ENCODE data around the gene NOTCH3. TPM values are rescaled to one million over a fixed set of nuclear protein-coding genes. Genes with fewer than 3 reads are reported as not detected.

Gene NOTCH3
- total RNA-seq, 2 donors from 2014 or later, result 164 to 165 TPM

- intact Hi-C loops (cut with DNase I), result loop anchor here in 1 of 2 donors (10.0 kb wide), 1 partner anchor 136 kb away; no protein-coding TSS in a partner anchor
- DNase-seq (ENCODE audit: low spot score), result peak; percentile 80
Measured at GRCh38 chr19:15118789-15119494, 81.9 kb downstream of the NOTCH3 start.

- peak; percentile 68 for DNase-seq (ENCODE audit: low spot score)
- intact Hi-C loops (cut with DNase I), result loop anchor here in 1 of 2 donors (10.0 kb wide), 1 partner anchor 137 kb away; no protein-coding TSS in a partner anchor
Measured at GRCh38 chr19:15118248-15118647, 82.5 kb downstream of the NOTCH3 start.

- peak; percentile 55 for DNase-seq (ENCODE audit: low spot score)
- intact Hi-C loops (cut with DNase I), result loop anchor here in 1 of 2 donors (10.0 kb wide), 1 partner anchor 138 kb away; no protein-coding TSS in a partner anchor
Measured at GRCh38 chr19:15116856-15117255, 83.9 kb downstream of the NOTCH3 start.

GRCh38 chr19:15115762-15116615, 84.8 kb downstream of the NOTCH3 start:
- peak; percentile 71 for DNase-seq (ENCODE audit: low spot score)
- intact Hi-C loops (cut with DNase I), result loop anchor here in 1 of 2 donors (10.0 kb wide), 1 partner anchor 139 kb away; no protein-coding TSS in a partner anchor

DNA sequence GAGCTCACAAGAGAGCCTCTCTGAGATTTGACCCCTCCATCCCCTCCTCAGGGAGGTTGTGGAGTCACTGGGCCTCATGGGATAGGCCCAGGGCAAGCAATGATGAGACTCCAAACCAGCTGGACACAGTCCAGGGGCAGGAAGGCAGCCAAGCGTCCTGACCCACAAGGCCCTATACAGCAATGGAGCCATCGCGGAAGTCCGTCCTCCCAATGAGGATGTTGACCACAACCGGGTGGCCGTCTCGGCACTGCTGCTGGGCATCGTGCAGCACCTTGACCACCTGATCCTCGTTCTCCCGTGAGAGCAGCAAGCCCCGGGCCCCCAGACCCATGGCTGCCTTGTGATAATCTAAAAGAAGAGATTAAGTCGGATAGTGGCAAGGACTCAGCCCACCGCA, 85.7 kb downstream of the NOTCH3 start:
- intact Hi-C loops (cut with DNase I), result loop anchor here in 1 of 2 donors (10.0 kb wide), 1 partner anchor 140 kb away; no protein-coding TSS in a partner anchor
- DNase-seq (ENCODE audit: low spot score), result peak; percentile 92

DNA sequence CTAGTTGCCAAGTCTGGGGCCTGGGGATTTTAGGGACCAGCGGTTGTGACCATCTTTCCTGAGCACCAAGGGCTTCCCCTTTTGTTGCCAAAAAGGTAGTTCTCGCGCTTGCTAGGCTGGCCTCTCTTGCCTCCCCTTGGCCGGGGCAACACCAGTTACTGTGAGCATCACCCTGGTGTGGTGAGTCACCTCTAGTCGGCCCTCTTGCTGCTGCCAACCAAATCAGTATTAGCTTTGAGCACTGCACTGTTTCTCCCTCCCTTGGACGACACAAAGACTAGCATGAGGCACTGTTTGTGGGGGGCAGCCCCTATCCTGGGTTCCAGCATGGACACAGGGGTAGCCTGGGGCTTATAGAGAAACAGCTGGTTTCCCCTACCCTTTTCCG, 86.6 kb downstream of the NOTCH3 start:
- intact Hi-C loops (cut with DNase I), result loop anchor here in 1 of 2 donors (10.0 kb wide), 1 partner anchor 141 kb away; no protein-coding TSS in a partner anchor

GRCh38 chr19:15113245-15114152, 87.3 kb downstream of the NOTCH3 start:
- DNase-seq (ENCODE audit: low spot score), result peak; percentile 81
- intact Hi-C loops (cut with DNase I), result loop anchor here in 1 of 2 donors (10.0 kb wide), 1 partner anchor 141 kb away; no protein-coding TSS in a partner anchor

More for the DNA sequence above, 86.6 kb downstream of the NOTCH3 start:
- peak; percentile 82 for DNase-seq (ENCODE audit: low spot score)

GRCh38 chr19:15112385-15112784, 88.4 kb downstream of the NOTCH3 start:
- intact Hi-C loops (cut with DNase I), result loop anchor here in 1 of 2 donors (10.0 kb wide), 1 partner anchor 142 kb away; no protein-coding TSS in a partner anchor
- peak; percentile 67 for DNase-seq (ENCODE audit: low spot score)

- DNase-seq (ENCODE audit: low spot score), result no peak
- intact Hi-C loops (cut with DNase I), result loop anchor here in 1 of 2 donors (10.0 kb wide), 1 partner anchor 143 kb away; no protein-coding TSS in a partner anchor
Measured at GRCh38 chr19:15111758-15112157, 89.0 kb downstream of the NOTCH3 start.

GRCh38 chr19:15110418-15110815, 90.4 kb downstream of the NOTCH3 start:
- intact Hi-C loops (cut with DNase I), result loop anchor here in 1 of 2 donors (10.0 kb wide), 1 partner anchor 144 kb away; no protein-coding TSS in a partner anchor
- no peak for DNase-seq (ENCODE audit: low spot score)

DNA sequence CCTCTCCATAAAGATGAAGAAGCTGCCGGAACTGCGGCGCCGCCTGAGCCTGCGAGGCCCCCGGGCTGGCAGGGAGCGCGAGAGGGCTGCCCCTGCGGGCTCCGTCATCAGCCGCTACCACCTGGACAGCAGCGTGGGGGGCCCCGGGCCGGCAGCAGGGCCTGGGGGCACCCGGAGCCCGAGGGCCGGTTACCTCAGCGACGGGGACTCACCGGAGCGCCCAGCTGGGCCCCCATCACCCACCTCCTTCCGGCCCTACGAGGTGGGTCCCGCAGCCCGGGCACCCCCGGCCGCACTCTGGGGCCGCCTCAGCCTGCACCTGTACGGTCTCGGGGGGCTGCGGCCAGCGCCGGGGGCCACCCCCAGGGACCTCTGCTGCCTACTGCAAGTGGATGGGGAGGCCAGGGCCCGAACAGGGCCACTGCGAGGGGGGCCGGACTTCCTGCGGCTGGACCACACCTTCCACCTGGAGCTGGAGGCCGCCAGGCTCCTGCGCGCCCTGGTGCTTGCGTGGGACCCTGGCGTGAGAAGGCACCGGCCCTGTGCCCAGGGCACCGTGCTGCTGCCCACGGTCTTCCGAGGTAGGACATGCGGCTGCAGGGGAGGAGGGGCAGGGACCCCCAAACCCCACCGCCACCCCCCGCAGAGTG, 90.9 kb downstream of the NOTCH3 start:
- intact Hi-C loops (cut with DNase I), result loop anchor here in 1 of 2 donors (10.0 kb wide), 1 partner anchor 145 kb away; no protein-coding TSS in a partner anchor
- DNase-seq (ENCODE audit: low spot score), result no peak

Small RNA genes within 50 kb of the gene (microRNA-seq; reads per million reads assigned to microRNA genes)
- 0.78 to 0.97 reads per million in 2 donors for gene MIR6795 (ENCODE audit: borderline microRNAs expressed in 2 of 2)

Other genes starting within 250 kb of the NOTCH3 start
- not detected for gene SLC1A6, start 221.1 kb downstream of the NOTCH3 start, total RNA-seq
- not detected for gene CASP14, start 151.5 kb downstream of the NOTCH3 start, total RNA-seq
- gene OR1I1, start 118.8 kb downstream of the NOTCH3 start, total RNA-seq, result not detected
- 10 to 100 TPM; 42.4 to 44.6 TPM for gene SYDE1, start 93.6 kb downstream of the NOTCH3 start, total RNA-seq
- gene EPHX3, start 31.5 kb upstream of the NOTCH3 start, total RNA-seq, result under 1 TPM; 0.48 to 0.51 TPM
- 10 to 100 TPM; 77.5 to 89.6 TPM for gene BRD4, start 131.5 kb upstream of the NOTCH3 start, total RNA-seq
- gene AKAP8, start 178.8 kb upstream of the NOTCH3 start, total RNA-seq, result 10 to 100 TPM; 24.2 to 33.6 TPM
- 10 to 100 TPM; 52.6 to 65.7 TPM for gene AKAP8L, start 218.0 kb upstream of the NOTCH3 start, total RNA-seq
- gene WIZ, start 249.0 kb upstream of the NOTCH3 start, total RNA-seq, result 10 to 100 TPM; 33.2 to 44.2 TPM